GM12864 (cell line): ENCODE data around the gene LRRC10.

ENCODE experiments used
- DNase-seq: peaks from one replicate; pipeline ENCODE4 v3.0.0-alpha.2; 2011; ENCODE audit warnings: low read depth
- H3K4me3 ChIP-seq: 2 replicates; pipeline ENCODE4 v1.5.1; 2011; ENCODE audit warnings: mild to moderate bottlenecking, low read depth, low read length, control low read depth
- TF ChIP-seq, protein P1 (sequence below): IDR thresholded peaks from 2 replicates; pipeline ENCODE4 v1.5.1; 2011; ENCODE audit warnings: low read depth, mild to moderate bottlenecking, moderate library complexity, low read length, control low read depth, inconsistent platforms; ENCODE audit errors: missing control alignments

The LRRC10 gene

DNA sequence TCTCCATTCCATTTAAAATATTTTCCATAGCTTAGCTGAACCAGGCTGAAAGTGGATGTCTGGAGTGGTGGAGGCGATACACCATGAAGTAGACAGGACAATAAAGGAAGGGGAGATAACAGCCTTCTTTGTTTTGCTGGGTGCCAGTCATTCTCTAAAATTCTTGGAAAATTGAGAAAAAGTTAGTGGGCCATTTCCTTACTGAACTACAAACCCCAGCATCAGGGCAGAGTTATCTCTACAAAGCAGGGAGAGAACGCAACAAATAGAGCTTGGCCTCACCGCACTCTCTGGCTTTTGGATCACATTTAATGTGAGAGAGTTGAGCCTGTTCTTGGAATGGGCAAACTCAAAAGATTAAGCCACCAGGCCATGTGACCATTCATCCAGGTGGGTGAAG is 41.2 kb upstream of the LRRC10 start:
- H3K4me3 ChIP-seq: no peak overlapping the region
- DNase-seq: no peak
- TF ChIP-seq, protein P1, sequence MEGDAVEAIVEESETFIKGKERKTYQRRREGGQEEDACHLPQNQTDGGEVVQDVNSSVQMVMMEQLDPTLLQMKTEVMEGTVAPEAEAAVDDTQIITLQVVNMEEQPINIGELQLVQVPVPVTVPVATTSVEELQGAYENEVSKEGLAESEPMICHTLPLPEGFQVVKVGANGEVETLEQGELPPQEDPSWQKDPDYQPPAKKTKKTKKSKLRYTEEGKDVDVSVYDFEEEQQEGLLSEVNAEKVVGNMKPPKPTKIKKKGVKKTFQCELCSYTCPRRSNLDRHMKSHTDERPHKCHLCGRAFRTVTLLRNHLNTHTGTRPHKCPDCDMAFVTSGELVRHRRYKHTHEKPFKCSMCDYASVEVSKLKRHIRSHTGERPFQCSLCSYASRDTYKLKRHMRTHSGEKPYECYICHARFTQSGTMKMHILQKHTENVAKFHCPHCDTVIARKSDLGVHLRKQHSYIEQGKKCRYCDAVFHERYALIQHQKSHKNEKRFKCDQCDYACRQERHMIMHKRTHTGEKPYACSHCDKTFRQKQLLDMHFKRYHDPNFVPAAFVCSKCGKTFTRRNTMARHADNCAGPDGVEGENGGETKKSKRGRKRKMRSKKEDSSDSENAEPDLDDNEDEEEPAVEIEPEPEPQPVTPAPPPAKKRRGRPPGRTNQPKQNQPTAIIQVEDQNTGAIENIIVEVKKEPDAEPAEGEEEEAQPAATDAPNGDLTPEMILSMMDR: no peak

DNA sequence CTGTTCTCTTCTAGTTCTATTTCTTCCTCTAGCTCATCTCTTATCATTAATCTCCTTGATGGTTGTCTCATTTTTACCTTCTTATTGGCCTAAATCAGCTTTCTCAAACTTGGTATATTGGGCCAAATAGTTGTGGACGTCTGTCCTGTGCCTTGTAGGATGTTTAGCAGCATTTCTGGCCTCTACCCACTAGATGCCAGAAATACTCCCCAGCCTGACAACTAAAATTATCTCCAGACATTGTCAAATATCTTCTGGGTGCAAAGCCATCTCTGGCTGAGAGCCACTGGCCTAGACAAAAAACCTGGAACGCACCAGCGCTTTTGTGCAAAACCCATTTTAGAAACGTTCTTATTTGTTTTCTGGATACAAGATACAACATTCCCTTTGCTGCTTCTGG is 38.8 kb upstream of the LRRC10 start:
- H3K4me3 ChIP-seq: no peak overlapping the region
- TF ChIP-seq, protein P1: no peak
- DNase-seq: no peak

DNA sequence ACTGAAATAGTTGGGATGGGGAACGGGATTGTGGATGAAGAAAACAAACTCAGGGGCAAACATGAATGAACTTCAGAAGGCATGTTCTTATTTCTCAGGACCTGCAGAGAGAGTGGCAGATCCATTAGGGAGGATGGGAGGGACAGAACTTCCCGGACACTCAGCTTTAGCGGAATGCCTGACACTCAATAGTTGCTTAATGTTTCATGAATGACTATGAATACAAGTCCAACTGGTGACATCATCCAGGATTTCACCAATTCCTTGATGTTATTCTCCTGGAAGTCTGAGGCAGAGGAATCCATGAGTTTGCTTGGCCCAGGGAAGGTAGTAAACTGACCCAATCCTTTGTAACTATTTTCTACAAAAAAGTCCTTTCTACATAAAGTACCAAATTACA is 37.8 kb upstream of the LRRC10 start:
- H3K4me3 ChIP-seq: no peak overlapping the region
- DNase-seq: no peak
- TF ChIP-seq, protein P1: no peak

DNA sequence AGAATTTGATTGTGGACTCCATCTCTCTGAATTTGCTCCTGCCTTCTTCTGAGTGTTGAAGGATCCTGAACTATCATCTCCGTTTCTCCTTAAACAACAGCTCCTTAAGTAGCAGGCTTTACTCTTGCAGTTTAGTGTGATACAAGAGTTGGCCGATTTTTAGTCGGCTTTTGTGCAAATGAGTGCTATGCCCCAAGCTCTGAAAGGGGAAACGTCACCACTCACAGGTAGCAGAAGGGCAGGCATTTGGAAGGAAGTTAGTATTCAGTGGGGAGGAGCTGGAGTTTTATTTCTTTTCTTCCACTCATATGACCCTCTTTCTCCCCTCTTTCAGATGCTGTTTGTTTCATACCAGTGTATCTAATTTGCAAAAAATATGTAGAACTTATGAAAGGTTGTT is 36.5 kb upstream of the LRRC10 start:
- DNase-seq: no peak
- TF ChIP-seq, protein P1: no peak

DNA sequence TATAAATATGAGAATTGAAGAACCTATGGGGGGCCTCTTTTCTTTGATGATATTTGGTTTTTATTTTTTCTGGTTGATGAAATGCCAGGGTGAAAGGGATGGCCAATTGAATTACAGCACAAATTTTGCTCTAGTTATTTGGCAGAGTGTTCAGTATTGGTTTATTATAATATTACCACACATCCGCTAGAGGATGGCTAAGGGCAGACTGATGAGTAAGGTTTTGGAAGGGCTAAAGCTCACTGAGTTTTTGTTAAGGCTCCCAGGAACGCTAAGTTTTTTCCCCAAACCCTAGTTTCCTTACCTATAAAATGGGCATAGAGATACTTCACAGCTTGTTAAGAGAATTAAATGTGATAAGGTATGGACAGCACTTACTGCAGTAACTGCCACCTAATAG is 34.3 kb upstream of the LRRC10 start:
- TF ChIP-seq, protein P1: no peak
- no peak for DNase-seq
- H3K4me3 ChIP-seq: no peak overlapping the region

More for the DNA sequence above, 36.5 kb upstream of the LRRC10 start:
- no peak overlapping the region for H3K4me3 ChIP-seq

DNA sequence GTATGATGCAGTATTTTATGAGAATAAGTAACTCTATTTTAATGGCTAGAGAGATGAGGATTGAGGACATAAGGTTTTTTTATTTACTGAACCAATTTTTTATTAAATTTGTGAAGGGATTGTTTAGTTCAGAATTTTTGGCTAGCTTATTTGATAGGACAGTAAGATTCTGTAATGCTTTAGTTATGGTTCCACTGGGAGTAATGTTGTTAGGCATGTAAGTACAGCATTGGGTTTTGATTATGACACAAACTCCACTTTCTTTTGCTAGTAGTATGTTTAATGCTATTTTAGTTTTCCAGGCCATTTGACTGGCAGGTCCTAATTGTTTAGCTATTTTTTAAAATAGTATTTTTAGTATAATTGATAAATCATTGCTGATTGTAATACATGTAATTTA is 33.8 kb upstream of the LRRC10 start:
- H3K4me3 ChIP-seq: no peak overlapping the region
- DNase-seq: no peak
- TF ChIP-seq, protein P1: no peak

DNA sequence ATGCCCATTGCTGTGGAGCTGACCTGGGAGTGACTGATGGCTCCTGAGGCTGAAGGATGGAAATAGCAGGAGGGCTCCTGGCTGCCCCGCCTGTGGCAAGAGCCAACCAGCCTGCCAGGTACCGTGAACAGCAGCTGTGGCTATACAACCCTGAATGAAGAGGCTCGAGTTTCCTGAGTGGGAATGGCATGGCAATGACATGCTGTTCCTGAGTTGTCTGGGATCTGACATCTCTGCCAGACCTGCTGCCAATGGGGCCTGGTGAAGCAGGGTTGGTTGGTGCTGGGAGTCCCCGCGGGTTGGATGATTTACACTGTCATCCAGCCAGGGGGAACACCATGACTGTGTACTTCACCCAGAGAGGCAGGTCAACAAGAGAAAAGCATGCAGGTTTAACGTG is 31.8 kb upstream of the LRRC10 start:
- no peak for DNase-seq
- TF ChIP-seq, protein P1: no peak
- H3K4me3 ChIP-seq: no peak overlapping the region
